Mucosa of rectum (tissue), 2 donors: ENCODE measurements around the gene MIA2.
"Not testable (repeated sequence)": the region's sequence is repeated elsewhere in the genome, so short reads cannot be mapped to it uniquely, and the experiment has no call there.

Experiments used
- H3K27ac ChIP-seq, 2 donors: one replicate each; pipeline ENCODE4 v1.7.0; 2013; ENCODE audit warnings: inconsistent platforms in 2 of 2, low read depth in 2 of 2, low read length in 2 of 2
- H3K27me3 ChIP-seq, 2 donors: one replicate each; pipeline ENCODE4 v1.7.0; 2013; ENCODE audit warnings: low read length in 2 of 2; ENCODE audit not compliant: control insufficient read depth in 2 of 2, insufficient read depth in 2 of 2
- H3K36me3 ChIP-seq, 2 donors: one replicate each; pipeline ENCODE4 v1.7.0; 2013; ENCODE audit warnings: low read length in 2 of 2; ENCODE audit not compliant: control insufficient read depth in 2 of 2, insufficient read depth in 2 of 2
- H3K4me1 ChIP-seq, 2 donors: one replicate each; pipeline ENCODE4 v1.7.0; 2013; ENCODE audit warnings: low read length in 2 of 2, mild to moderate bottlenecking in 1 of 2; ENCODE audit not compliant: control insufficient read depth in 2 of 2, insufficient read depth in 2 of 2
- H3K4me3 ChIP-seq, 2 donors: one replicate each; pipeline ENCODE4 v1.7.0; 2013; ENCODE audit warnings: low read length in 2 of 2
- H3K9ac ChIP-seq, 2 donors: one replicate each; pipeline ENCODE4 v1.7.0; 2013; ENCODE audit warnings: low read length in 2 of 2, low read depth in 1 of 2, mild to moderate bottlenecking in 1 of 2
- H3K9me3 ChIP-seq, 2 donors: one replicate each; pipeline ENCODE4 v1.7.0; 2013; ENCODE audit warnings: low read length in 2 of 2; ENCODE audit not compliant: control insufficient read depth in 2 of 2
- donor health status: healthy.
- donor health status: Normal muscosa, but diverticular disease.

MIA2 gene

GRCh38 chr14:39293629-39294028, 59.9 kb downstream of the MIA2 start:
- Histone ChIP-seq H3K9me3 (no peaks in the 10 kb centered on the region), H3K36me3 (peaks cover 33 to 37% of the 10 kb centered on the region in 2 donors), H3K9ac (no peak overlapping the region), H3K27me3 (no peaks in the 10 kb centered on the region), H3K4me3 (no peak overlapping the region), H3K4me1 (no peaks in the 10 kb centered on the region), H3K27ac (no peak overlapping the region)

- not testable (repeated sequence) for H3K9me3 ChIP-seq, H3K4me3 ChIP-seq, H3K27ac ChIP-seq, H3K27me3 ChIP-seq, H3K4me1 ChIP-seq, H3K9ac ChIP-seq
- H3K36me3 ChIP-seq: peaks cover 28 to 34% of the 10 kb centered on the region in 2 donors
Measured at GRCh38 chr14:39300389-39300788, 66.7 kb downstream of the MIA2 start.

- H3K27ac ChIP-seq: no peak overlapping the region
- no peak overlapping the region for H3K9ac ChIP-seq
- H3K4me3 ChIP-seq: no peak overlapping the region
- no peaks in the 10 kb centered on the region for H3K9me3 ChIP-seq
- H3K4me1 ChIP-seq: no peaks in the 10 kb centered on the region
- H3K36me3 ChIP-seq: peaks cover 19 to 27% of the 10 kb centered on the region in 2 donors
- no peaks in the 10 kb centered on the region for H3K27me3 ChIP-seq
Measured at GRCh38 chr14:39302124-39302810, 68.6 kb downstream of the MIA2 start.

GRCh38 chr14:39303115-39303514, 69.4 kb downstream of the MIA2 start:
- Histone ChIP-seq H3K36me3 (peaks cover 12 to 23% of the 10 kb centered on the region in 2 donors), H3K4me3 (no peak overlapping the region), H3K4me1 (no peaks in the 10 kb centered on the region), H3K9ac (no peak overlapping the region), H3K27me3 (no peaks in the 10 kb centered on the region), H3K27ac (no peak overlapping the region), H3K9me3 (no peaks in the 10 kb centered on the region)

GRCh38 chr14:39307815-39308214, 74.1 kb downstream of the MIA2 start:
- Histone ChIP-seq H3K4me3 (no peak overlapping the region), H3K4me1 (no peaks in the 10 kb centered on the region), H3K36me3 (peaks cover 7 to 16% of the 10 kb centered on the region in 2 donors), H3K27me3 (no peaks in the 10 kb centered on the region), H3K9me3 (no peaks in the 10 kb centered on the region), H3K27ac (no peak overlapping the region), H3K9ac (no peak overlapping the region)

GRCh38 chr14:39310051-39310450, 76.3 kb downstream of the MIA2 start:
- Histone ChIP-seq H3K4me3 (no peak overlapping the region), H3K9ac (no peak overlapping the region), H3K36me3 (peaks cover 4 to 13% of the 10 kb centered on the region in 2 donors), H3K27ac (no peak overlapping the region), H3K4me1 (no peaks in the 10 kb centered on the region), H3K27me3 (no peaks in the 10 kb centered on the region), H3K9me3 (no peaks in the 10 kb centered on the region)

GRCh38 chr14:39315859-39316444, 82.2 kb downstream of the MIA2 start:
- Histone ChIP-seq H3K27ac (no peak overlapping the region), H3K36me3 (peaks cover 20% of the 10 kb centered on the region in 2 donors), H3K4me3 (no peak overlapping the region), H3K4me1 (no peaks in the 10 kb centered on the region), H3K9me3 (no peaks in the 10 kb centered on the region), H3K27me3 (no peaks in the 10 kb centered on the region), H3K9ac (no peak overlapping the region)

GRCh38 chr14:39316830-39317553, 83.3 kb downstream of the MIA2 start:
- H3K27me3 ChIP-seq: no peaks in the 10 kb centered on the region
- H3K27ac ChIP-seq: no peak overlapping the region
- peaks cover 20% of the 10 kb centered on the region in 2 donors for H3K36me3 ChIP-seq
- no peak overlapping the region for H3K9ac ChIP-seq
- H3K4me3 ChIP-seq: no peak overlapping the region
- no peaks in the 10 kb centered on the region for H3K4me1 ChIP-seq
- H3K9me3 ChIP-seq: no peaks in the 10 kb centered on the region

- Histone ChIP-seq H3K4me1 (no peaks in the 10 kb centered on the region), H3K9ac (no peak overlapping the region), H3K27ac (no peak overlapping the region), H3K9me3 (no peaks in the 10 kb centered on the region), H3K36me3 (peaks cover 24 to 25% of the 10 kb centered on the region in 2 donors), H3K4me3 (no peak overlapping the region), H3K27me3 (no peaks in the 10 kb centered on the region)
Measured at GRCh38 chr14:39318574-39318973, 84.9 kb downstream of the MIA2 start.

GRCh38 chr14:39319381-39319780, 85.7 kb downstream of the MIA2 start:
- Histone ChIP-seq H3K27ac (no peak overlapping the region), H3K4me1 (no peaks in the 10 kb centered on the region), H3K36me3 (peaks cover 24 to 25% of the 10 kb centered on the region in 2 donors), H3K4me3 (no peak overlapping the region), H3K9ac (no peak overlapping the region), H3K9me3 (no peaks in the 10 kb centered on the region), H3K27me3 (no peaks in the 10 kb centered on the region)
